Stimulated activated CD4-positive, alpha-beta T cell treated with anti-CD3 and anti-CD28 coated beads, Interleukin-15, amount 100 ng/mL, for 1 hour (primary cell): ENCODE data around the gene QRFPR.
"Not testable (repeated sequence)": the region's sequence is repeated elsewhere in the genome, so short reads cannot be mapped to it uniquely, and the experiment has no call there.

Experiments used
- DNase-seq, 2 donors: peaks; one replicate each; pipeline ENCODE4 v3.0.0-alpha.2; 2020; ENCODE audit warnings: low read depth in 1 of 2, low spot score in 1 of 2

The QRFPR gene

GRCh38 chr4:121339824-121340223, 41.0 kb downstream of the QRFPR start:
- no peak for DNase-seq

GRCh38 chr4:121339307-121339706, 41.5 kb downstream of the QRFPR start:
- DNase-seq: no peak

GRCh38 chr4:121338518-121338917, 42.3 kb downstream of the QRFPR start:
- DNase-seq: no peak

- DNase-seq: no peak
These were observed 44.1 kb downstream of the QRFPR start for GRCh38 chr4:121336706-121337105.

- no peak for DNase-seq
These were observed 50.6 kb downstream of the QRFPR start for GRCh38 chr4:121330180-121330665.

- DNase-seq: no peak
These were observed 54.2 kb downstream of the QRFPR start for GRCh38 chr4:121326597-121326996.

- DNase-seq: no peak
These were observed 56.5 kb downstream of the QRFPR start for GRCh38 chr4:121324331-121324730.

- no peak for DNase-seq
These were observed 59.4 kb downstream of the QRFPR start for GRCh38 chr4:121321466-121321865.

- DNase-seq: no peak
These were observed 64.7 kb downstream of the QRFPR start for GRCh38 chr4:121316091-121316490.

- not testable (repeated sequence) for DNase-seq
These were observed 67.4 kb downstream of the QRFPR start for GRCh38 chr4:121313430-121313829.

GRCh38 chr4:121308828-121309227, 72.0 kb downstream of the QRFPR start:
- DNase-seq: no peak

GRCh38 chr4:121308328-121308663, 72.5 kb downstream of the QRFPR start:
- no peak for DNase-seq

- DNase-seq: no peak
These were observed 73.1 kb downstream of the QRFPR start for GRCh38 chr4:121307445-121308327.

GRCh38 chr4:121306931-121307330, 73.9 kb downstream of the QRFPR start:
- DNase-seq: no peak

GRCh38 chr4:121304893-121305292, 75.9 kb downstream of the QRFPR start:
- DNase-seq: no peak

- DNase-seq: no peak
These were observed 81.5 kb downstream of the QRFPR start for GRCh38 chr4:121299367-121299766.

- no peak for DNase-seq
These were observed 97.5 kb downstream of the QRFPR start for GRCh38 chr4:121283319-121283718.

GRCh38 chr4:121280425-121280824, 100.4 kb downstream of the QRFPR start:
- DNase-seq: no peak

- no peak for DNase-seq
These were observed 101.9 kb downstream of the QRFPR start for GRCh38 chr4:121278811-121279368.
